GM12874 (cell line): ENCODE data around the gene CLEC12A.
A peak's percentile ranks its signal among the peaks of the same experiment; 100 is the strongest.

Experiments used
- TF ChIP-seq, protein P1 (sequence below): IDR thresholded peaks from 2 replicates; pipeline ENCODE4 v1.5.1; 2011; ENCODE audit warnings: low read depth, mild to moderate bottlenecking, control low read depth, low read length, moderate library complexity; ENCODE audit not compliant: insufficient read depth

CLEC12A gene

DNA sequence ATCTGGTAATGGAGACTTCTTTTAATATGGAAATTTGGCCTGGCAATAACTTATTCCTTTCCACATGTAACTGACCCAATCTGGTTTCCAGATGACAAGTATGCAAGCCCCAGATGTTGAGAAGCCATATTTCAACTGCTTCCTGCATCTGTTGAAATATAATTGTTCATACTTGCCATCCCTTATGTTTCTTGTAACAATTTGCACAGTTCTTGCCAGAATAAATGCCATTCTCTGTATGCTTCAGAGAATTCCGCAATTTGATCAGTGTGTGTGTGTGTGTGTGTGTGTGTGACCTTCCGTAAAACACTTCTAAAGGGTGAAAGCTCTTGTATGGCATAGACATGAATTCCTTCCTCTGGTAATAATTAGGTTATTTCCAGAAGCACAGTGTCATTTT is 37.3 kb upstream of the CLEC12A start:
- TF ChIP-seq, protein P1, sequence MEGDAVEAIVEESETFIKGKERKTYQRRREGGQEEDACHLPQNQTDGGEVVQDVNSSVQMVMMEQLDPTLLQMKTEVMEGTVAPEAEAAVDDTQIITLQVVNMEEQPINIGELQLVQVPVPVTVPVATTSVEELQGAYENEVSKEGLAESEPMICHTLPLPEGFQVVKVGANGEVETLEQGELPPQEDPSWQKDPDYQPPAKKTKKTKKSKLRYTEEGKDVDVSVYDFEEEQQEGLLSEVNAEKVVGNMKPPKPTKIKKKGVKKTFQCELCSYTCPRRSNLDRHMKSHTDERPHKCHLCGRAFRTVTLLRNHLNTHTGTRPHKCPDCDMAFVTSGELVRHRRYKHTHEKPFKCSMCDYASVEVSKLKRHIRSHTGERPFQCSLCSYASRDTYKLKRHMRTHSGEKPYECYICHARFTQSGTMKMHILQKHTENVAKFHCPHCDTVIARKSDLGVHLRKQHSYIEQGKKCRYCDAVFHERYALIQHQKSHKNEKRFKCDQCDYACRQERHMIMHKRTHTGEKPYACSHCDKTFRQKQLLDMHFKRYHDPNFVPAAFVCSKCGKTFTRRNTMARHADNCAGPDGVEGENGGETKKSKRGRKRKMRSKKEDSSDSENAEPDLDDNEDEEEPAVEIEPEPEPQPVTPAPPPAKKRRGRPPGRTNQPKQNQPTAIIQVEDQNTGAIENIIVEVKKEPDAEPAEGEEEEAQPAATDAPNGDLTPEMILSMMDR: no peak

DNA sequence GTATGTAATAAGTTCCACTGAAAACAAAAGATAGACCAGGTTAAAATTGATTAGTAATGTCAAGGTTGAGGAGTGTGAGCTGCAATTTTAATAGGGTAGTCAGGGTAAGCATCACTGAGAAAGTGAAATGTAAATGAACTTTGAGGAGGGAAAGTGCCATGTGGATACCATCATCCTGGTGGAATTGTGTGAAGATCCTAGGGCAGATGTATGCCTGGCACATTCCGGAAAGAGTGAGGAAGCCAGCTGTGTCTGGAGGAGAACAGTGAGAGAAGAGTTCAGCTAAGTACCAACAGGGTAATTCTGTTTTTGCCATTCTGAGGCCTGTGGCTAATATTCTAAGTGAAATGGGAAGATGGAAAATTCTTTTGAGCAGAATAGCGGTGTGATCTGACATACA is 36.2 kb upstream of the CLEC12A start:
- TF ChIP-seq, protein P1: no peak

DNA sequence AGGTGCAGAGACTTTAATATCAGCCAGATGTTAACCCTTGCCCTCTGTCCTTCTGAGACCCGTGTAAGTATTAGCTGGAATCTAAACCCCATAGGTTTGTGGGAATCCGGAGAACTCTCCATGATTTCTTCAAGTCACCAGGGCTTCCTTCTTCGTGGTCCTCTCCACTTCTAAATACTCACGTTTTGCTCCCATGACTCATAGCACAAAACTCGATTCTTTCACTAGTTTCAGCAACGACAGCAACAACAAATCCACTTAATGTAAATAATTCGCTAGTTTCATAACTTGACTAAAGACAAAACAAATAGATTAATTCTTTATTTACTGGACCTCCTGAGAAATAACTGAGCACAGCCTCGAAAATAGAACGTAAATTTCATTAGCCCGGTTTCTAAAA is 34.6 kb upstream of the CLEC12A start:
- TF ChIP-seq, protein P1: no peak

DNA sequence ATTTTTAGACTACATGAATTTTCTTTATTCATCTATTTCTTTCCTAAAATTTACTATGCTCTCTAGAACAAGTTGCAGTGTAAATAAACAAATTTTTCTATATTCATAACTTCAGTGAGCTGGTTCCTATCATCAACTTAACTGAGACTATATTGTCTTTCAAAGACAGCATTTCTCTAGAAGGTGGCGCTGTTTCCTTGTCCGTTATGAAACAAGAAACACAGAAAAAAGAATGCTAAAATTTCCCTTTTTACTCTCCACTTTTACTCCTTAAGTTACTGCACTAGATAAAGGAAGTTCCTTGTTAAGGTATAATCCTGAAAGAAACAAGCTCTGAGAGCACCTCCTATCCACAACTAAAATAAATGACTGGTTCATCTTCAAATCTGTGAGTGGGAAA is 30.8 kb upstream of the CLEC12A start:
- TF ChIP-seq, protein P1: 0 out of 2 replicates have a peak, but pooled peaks have one; percentile 11

DNA sequence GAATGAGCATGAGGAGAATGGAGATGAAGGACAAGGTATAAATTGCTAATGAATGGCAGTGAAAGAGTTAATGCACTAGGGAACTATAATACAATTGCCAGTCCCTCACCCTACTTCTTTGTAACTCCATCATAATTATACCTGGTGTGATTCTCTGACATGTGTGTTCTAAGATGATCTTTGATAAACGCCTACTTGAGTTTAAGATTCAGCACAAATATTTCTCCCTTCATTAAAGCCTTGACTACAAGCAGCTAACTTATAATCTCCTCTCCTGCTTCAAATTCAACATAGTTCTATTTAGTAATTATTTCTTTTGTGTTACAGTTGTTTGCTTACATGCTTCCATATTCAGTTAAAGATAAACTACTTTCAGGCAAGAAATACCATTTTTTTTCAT is 29.4 kb upstream of the CLEC12A start:
- TF ChIP-seq, protein P1: no peak

DNA sequence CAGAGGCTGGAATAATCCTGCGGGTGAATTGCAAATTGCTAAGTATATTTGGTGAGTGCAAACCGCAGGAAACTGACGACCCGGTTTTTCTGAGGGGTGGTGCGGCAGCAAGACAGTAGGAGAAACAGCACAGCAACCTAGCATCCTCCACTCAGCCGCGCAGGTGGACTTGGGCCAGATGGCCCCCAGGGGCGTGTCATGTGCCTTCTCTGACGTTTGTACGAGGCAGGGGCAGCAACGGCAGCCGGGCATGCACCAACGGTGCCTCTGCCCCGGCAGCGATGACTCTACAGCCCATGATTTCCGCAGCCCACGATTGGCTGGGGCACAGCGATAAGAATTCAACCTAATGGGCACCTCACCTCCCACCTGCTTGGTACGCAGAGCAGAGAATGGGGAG is 28.0 kb upstream of the CLEC12A start:
- TF ChIP-seq, protein P1: no peak

DNA sequence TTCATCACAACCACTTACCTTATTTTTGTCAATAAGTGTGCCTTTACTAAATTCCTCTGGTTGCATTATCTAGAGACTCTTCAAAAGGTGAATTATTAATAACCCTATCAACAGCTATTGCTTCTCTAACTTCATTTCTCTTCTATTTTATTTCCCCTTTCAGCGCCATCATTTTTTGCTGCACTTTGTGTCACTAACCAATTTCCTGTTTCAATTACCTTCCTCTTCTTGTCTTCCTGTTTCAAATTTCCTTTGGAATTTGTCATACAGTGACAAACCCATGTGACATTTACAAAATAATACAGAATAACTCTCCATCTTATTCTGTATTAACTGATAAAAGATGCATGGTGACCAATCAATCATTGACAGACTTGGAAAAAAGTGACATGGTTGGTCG is 26.8 kb upstream of the CLEC12A start:
- TF ChIP-seq, protein P1: no peak

DNA sequence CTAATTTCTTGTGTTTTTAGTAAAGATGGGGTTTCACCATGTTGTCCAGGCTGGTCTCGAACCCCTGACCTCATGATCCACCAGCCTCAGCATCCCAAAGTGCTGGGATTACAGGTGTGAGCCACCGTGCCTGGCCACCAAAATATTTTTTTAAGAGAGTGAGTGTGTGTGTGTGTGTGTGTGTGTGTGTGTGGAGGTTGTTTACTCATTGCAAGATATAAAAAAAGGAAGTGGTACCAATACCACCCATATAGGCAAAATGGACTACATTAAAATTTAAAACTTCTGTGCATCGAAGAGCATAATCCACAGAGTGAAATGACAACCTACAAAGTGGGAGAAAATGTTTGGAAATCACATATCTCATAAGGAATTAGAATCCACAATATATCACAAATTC is 23.5 kb upstream of the CLEC12A start:
- TF ChIP-seq, protein P1: no peak
